Activated T-helper 2 cell treated with anti-CD3 and anti-CD28 coated beads, Interferon-gamma antibody, Interleukin-2, Interleukin-4, amounts not matched to agents 10 μg/mL and 5 μg/mL and 100 μg/mL, durations not matched to agents 14 hours and 24 hours and 36 hours (primary cell): Measurements from ENCODE around the gene GNAI3. TPM values are rescaled to one million over a fixed set of nuclear protein-coding genes. Genes with fewer than 3 reads are reported as not detected.

Experiments used
- DNase-seq: peaks from one replicate; pipeline ENCODE4 v3.0.0; 2021; ENCODE audit warnings: low spot score
- H3K27ac Mint-ChIP-seq: one replicate; pipeline ENCODE4 v1.8.0; 2021; ENCODE audit warnings: mixed read lengths
- H3K27me3 Mint-ChIP-seq: one replicate; pipeline ENCODE4 v1.8.0; 2021; ENCODE audit warnings: low read depth, mixed read lengths
- H3K36me3 Mint-ChIP-seq: one replicate; pipeline ENCODE4 v1.8.0; 2021; ENCODE audit warnings: low read depth, mixed read lengths
- H3K4me1 Mint-ChIP-seq: one replicate; pipeline ENCODE4 v1.8.0; 2021; ENCODE audit warnings: low read depth, mixed read lengths
- H3K4me3 Mint-ChIP-seq: one replicate; pipeline ENCODE4 v1.8.0; 2021; ENCODE audit warnings: low read depth, mild to moderate bottlenecking, moderate library complexity, mixed read lengths
- H3K9me3 Mint-ChIP-seq: one replicate; pipeline ENCODE4 v1.8.0; 2021; ENCODE audit warnings: mixed read lengths
- intact Hi-C: fragments of 100-400 bp; cut with micrococcal nuclease; formaldehyde crosslinking; loops from one replicate; pipeline ENCODE4 v1.15.1; 2023
- total RNA-seq: library from RNA; stranded (reverse); gene quantifications from 2 replicates; pipeline ENCODE4 v1.2.3, GENCODE V29; 2022

GNAI3 gene
- total RNA-seq, 1 donor from 2014 or later, result 8.9 TPM

DNA sequence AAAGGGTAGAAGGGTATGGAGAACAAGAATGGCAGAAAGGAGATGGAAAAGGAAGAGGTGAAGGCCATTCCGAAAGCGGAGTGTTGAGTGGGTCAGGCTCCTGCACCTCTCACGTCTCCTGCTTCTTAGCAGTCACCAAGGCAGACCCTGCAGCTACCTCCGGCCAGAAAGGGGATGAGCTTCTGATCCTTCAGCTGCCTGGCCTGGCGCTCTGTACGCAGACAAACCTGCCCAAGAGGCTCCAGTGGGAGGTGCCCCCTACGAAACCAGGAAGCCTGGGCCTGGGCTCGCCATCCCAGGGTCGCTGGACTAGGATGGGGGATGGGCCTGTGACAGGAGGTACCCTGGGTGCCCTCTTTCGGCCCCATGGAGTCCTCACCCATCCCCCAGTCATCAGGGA is 5.8 kb upstream of the GNAI3 start:
- no peak overlapping the region for H3K27ac Mint-ChIP-seq
- intact Hi-C loops, result loop anchor here (10.0 kb wide), 1 partner anchor 362 kb away; no protein-coding TSS in a partner anchor
- no peak overlapping the region for H3K4me3 Mint-ChIP-seq
- no peaks in the 10 kb centered on the region for H3K36me3 Mint-ChIP-seq
- no peak for DNase-seq
- no peaks in the 10 kb centered on the region for H3K9me3 Mint-ChIP-seq
- H3K27me3 Mint-ChIP-seq, result peaks cover 2% of the 10 kb centered on the region
- H3K4me1 Mint-ChIP-seq, result peaks cover 16% of the 10 kb centered on the region

DNA sequence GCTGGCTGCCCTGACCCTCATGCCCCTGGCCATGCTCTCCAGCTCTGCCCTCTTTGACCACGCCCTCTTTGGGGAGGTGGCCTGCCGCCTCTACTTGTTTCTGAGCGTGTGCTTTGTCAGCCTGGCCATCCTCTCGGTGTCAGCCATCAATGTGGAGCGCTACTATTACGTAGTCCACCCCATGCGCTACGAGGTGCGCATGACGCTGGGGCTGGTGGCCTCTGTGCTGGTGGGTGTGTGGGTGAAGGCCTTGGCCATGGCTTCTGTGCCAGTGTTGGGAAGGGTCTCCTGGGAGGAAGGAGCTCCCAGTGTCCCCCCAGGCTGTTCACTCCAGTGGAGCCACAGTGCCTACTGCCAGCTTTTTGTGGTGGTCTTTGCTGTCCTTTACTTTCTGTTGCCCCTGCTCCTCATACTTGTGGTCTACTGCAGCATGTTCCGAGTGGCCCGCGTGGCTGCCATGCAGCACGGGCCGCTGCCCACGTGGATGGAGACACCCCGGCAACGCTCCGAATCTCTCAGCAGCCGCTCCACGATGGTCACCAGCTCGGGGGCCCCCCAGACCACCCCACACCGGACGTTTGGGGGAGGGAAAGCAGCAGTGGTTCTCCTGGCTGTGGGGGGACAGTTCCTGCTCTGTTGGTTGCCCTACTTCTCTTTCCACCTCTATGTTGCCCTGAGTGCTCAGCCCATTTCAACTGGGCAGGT is 5.0 kb upstream of the GNAI3 start:
- H3K36me3 Mint-ChIP-seq, result no peaks in the 10 kb centered on the region
- peaks cover 2% of the 10 kb centered on the region for H3K27me3 Mint-ChIP-seq
- H3K9me3 Mint-ChIP-seq, result no peaks in the 10 kb centered on the region
- intact Hi-C loops, result loop anchor here (10.0 kb wide), 1 partner anchor 361 kb away; no protein-coding TSS in a partner anchor
- H3K4me3 Mint-ChIP-seq, result no peak overlapping the region
- peaks cover 18% of the 10 kb centered on the region for H3K4me1 Mint-ChIP-seq
- DNase-seq, result no peak
- H3K27ac Mint-ChIP-seq, result no peak overlapping the region

DNA sequence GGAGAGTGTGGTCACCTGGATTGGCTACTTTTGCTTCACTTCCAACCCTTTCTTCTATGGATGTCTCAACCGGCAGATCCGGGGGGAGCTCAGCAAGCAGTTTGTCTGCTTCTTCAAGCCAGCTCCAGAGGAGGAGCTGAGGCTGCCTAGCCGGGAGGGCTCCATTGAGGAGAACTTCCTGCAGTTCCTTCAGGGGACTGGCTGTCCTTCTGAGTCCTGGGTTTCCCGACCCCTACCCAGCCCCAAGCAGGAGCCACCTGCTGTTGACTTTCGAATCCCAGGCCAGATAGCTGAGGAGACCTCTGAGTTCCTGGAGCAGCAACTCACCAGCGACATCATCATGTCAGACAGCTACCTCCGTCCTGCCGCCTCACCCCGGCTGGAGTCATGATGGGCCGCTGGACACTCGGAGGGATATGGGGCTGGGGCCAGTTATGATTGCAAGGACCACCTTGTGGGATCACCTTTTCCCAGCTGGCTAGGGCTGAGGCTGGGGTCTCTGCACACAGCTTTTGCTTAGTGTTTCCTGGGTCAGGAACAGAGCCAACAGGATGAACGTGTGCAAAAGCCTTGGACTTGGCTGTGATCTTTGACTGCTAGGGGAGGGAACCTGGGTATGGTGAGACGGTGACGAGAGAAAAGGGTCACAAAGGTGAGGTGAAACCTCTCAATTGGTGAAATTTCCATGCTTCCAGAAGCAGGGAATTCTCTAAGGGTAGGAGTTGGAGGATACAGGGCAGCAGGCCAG is 4.3 kb upstream of the GNAI3 start:
- Mint-ChIP-seq H3K27ac (no peak overlapping the region), H3K27me3 (peaks cover 2% of the 10 kb centered on the region), H3K4me1 (peaks cover 21% of the 10 kb centered on the region), H3K36me3 (peaks cover 4% of the 10 kb centered on the region), H3K9me3 (no peaks in the 10 kb centered on the region), H3K4me3 (no peak overlapping the region)
- no peak for DNase-seq
- intact Hi-C loops, result loop anchor here (10.0 kb wide), 1 partner anchor 361 kb away; no protein-coding TSS in a partner anchor

DNA sequence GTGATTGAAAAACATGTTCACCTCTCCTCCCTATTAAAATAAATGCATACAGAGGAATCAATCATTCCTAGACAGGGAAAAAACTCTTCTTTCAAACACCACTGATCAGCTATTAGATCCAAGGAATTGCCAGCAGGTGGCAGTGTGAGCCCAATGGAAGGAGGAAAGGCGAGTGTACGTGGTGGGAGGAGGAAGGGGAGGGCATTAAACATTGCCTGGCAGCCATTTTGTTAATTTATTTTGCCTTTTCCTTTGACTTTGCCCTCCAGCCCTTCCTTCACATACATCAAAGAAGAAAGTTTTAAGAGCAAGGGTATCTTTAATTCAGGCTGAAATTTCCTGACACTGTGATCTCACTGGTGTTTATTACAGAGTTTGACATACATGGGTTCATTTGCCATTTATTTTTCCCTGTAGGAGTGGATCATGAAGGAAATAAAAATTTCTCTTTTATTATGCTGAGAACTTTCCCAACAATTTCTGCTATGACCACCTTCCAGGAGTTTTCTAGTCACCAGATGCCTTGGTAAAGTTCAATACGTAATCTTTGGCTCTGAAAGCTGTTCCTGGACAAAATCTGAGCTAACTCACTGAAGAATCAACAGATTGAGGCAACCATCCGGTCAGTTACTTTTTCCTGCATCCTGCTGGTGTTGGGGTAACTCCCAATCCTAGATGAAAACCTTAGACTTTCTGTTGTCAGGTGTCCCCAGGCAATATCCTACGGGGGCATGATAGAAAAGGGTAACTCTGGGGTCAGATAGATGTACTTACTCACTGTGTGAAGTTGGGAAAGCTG is 1.9 kb upstream of the GNAI3 start:
- Mint-ChIP-seq H3K27ac (peak overlapping the region; percentile 95), H3K27me3 (peaks cover 2% of the 10 kb centered on the region), H3K36me3 (peaks cover 12% of the 10 kb centered on the region), H3K4me1 (peaks cover 36% of the 10 kb centered on the region), H3K9me3 (no peaks in the 10 kb centered on the region), H3K4me3 (peak overlapping the region; percentile 99)
- intact Hi-C loops, result loop anchor here (2.0 to 10.0 kb wide), 4 partner anchors 82 to 358 kb away; partner anchors contain the start of gene PSMA5
- DNase-seq, result peak; percentile 80

DNA sequence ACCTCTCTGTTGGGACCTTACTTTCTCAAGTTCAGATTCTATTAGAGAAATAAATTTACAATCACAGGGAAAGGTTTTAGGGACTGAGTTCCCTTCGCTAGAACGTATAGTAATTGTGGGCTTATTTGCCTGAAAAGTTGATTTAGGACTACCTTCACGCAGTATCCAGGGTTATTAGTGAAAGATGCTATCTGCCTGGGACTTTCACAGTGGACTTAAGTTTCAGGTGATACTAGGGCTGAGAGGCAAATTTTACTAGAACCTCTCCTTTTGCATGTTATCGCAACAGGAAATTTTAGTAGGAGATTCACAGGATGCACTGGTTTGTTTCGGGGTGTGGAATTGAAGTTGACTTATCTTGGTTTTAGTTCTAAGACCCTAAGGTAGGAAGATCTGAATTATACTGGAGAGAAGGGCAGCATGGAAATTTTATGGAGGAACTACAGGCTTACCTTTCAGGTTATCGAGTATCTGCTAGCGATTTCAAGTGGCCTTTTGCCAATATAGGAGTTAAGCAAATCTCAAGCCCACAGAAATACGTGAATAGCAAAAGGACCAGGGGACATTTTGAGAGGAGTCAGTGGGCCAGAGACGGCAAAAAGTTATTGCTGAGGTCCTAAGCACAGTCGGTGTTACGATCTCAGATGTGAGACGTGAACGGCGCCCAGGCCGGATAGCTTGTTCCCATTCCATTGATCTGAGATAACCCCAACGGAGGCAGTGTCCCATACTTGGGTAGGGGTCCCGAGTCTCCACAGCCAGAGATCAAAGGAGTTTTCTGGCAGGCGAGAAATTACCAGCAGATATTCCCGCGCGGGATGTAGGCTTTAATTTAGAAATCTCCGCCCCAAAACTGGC is 723 bp upstream of the GNAI3 start:
- H3K27ac Mint-ChIP-seq, result peak overlapping the region; percentile 95
- H3K27me3 Mint-ChIP-seq, result peaks cover 2% of the 10 kb centered on the region
- intact Hi-C loops, result loop anchor here (1.0 to 10.0 kb wide), 8 partner anchors 73 to 437 kb away; partner anchors contain the start of genes AHCYL1, GSTM1 and PSMA5
- H3K4me3 Mint-ChIP-seq, result peak overlapping the region; percentile 99
- H3K4me1 Mint-ChIP-seq, result peaks cover 39% of the 10 kb centered on the region
- no peak for DNase-seq
- peaks cover 15% of the 10 kb centered on the region for H3K36me3 Mint-ChIP-seq
- H3K9me3 Mint-ChIP-seq, result no peaks in the 10 kb centered on the region

DNA sequence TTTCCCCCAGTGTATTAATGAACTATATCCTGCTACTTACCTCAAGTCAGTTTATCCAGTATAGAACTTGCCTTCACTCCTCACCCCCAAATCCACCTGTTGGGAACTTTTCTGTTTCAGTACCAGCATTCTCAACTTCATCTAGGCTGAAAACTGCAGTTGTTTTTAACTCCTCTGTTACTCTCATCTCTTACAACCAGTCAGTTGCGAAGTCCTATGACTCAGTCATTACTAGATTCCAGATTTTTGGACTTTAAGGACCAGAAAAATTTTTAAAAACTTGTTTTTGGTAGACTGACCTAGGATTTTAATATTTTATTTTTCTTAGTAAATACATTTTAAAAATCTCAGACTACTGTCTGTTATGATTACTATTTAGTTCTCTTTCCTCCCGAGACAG is 8.1 kb downstream of the GNAI3 start:
- Mint-ChIP-seq H3K36me3 (peaks cover 20% of the 10 kb centered on the region), H3K4me1 (peaks cover 14% of the 10 kb centered on the region), H3K27ac (no peak overlapping the region), H3K4me3 (no peak overlapping the region), H3K9me3 (no peaks in the 10 kb centered on the region), H3K27me3 (no peaks in the 10 kb centered on the region)
- intact Hi-C loops, result no loop called here
- DNase-seq, result no peak

DNA sequence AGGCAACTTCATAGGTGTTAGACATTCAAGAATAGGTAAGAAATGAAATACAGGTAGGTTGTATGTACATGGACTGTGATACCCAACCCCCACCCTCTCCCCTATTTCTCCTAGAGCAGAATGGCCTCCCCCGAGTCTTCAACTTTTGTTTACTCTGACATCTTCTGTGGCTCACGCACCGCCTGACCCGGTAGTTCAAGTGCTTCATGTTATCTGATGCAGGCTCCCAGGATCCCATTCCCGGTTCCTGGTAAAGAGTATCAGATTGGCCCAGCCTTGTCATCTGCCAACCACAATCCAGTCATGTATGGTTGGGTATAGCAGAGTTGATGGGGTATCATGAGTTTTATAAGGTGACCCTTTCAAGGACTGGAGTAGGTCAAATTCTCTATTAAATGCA is 9.1 kb downstream of the GNAI3 start:
- Mint-ChIP-seq H3K4me3 (no peak overlapping the region), H3K27me3 (no peaks in the 10 kb centered on the region), H3K27ac (no peak overlapping the region), H3K36me3 (peaks cover 18% of the 10 kb centered on the region), H3K9me3 (no peaks in the 10 kb centered on the region), H3K4me1 (peaks cover 12% of the 10 kb centered on the region)
- no peak for DNase-seq
- intact Hi-C loops, result no loop called here

DNA sequence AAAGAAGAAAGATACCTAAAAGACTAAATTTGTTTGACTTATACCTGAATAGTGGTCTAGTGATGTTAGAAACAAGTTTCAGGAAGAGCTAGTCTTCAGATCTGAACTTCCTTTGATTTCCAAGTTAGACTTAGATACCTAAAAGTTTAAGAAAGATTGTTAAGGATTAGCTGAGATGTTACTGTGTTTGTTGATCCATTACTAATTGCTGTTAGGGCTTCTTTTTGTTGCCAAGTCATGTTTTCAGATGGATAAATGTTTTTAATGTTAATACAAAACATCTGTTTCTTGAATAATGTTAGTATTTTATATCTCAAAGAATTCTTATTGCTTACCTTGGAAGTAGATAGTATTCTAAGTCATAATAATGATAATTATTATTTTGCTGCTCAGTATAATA is 11.6 kb downstream of the GNAI3 start:
- no peak for DNase-seq
- H3K9me3 Mint-ChIP-seq, result no peaks in the 10 kb centered on the region
- H3K27me3 Mint-ChIP-seq, result no peaks in the 10 kb centered on the region
- no peak overlapping the region for H3K27ac Mint-ChIP-seq
- intact Hi-C loops, result no loop called here
- no peak overlapping the region for H3K4me3 Mint-ChIP-seq
- H3K4me1 Mint-ChIP-seq, result peaks cover 14% of the 10 kb centered on the region
- peaks cover 6% of the 10 kb centered on the region for H3K36me3 Mint-ChIP-seq

DNA sequence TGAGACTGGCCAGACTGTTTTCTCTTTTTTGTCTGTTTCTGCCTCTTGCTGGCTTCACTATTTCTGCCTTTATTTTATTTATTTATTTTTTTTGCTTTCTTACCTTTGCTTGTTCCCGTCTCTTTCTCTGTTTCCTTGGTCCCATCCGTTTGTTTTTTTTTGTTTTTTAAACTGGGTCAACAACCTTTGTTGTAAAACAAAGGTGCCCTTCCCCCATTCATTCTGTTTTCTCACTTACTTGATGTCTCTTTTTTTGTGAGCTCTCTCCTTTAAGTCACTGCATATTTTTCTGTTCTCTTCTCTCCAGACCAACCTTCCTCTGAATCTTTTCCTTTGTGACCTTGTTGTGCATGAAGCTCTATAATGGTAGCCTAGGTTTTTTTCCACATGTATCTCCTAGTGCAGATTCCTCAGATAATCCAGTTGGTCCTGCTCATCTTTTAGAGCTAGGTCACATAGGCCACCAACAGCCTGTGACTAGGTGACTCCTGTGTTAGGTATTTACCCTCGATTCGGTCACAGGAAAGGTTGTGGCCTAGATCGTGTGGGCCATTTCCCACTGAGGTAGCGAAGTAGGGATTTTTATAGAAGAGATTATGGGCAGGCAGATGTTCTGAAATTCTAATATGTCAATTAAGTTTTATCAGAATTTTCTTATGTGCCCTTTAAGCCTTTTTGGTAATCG is 15.9 kb downstream of the GNAI3 start:
- no peak overlapping the region for H3K27ac Mint-ChIP-seq
- no peak overlapping the region for H3K4me3 Mint-ChIP-seq
- intact Hi-C loops, result no loop called here

DNA sequence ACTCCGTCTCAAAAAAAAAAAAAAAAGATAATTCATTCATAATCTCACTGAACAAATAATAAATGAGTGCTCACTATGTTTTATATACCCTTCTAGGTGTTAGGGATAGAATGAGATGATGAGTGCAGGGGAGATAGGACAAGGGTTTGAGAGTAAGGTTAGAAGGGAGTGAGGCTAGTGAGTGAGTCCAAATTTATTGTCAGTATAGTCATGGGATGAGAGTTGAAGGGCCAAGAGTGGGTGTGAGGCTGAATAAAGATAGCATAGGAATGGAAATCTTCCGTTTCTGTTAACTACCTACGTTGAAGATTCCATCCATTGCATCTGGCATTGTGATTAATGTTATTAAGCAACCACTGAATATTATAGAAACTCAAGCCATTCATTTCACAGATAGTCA is 16.8 kb downstream of the GNAI3 start:
- intact Hi-C loops, result no loop called here
- H3K4me3 Mint-ChIP-seq, result no peak overlapping the region
- H3K4me1 Mint-ChIP-seq, result peaks cover 11% of the 10 kb centered on the region
- H3K27me3 Mint-ChIP-seq, result no peaks in the 10 kb centered on the region
- H3K36me3 Mint-ChIP-seq, result no peaks in the 10 kb centered on the region
- H3K27ac Mint-ChIP-seq, result no peak overlapping the region
- H3K9me3 Mint-ChIP-seq, result no peaks in the 10 kb centered on the region
- DNase-seq, result no peak

More for the DNA sequence above, 15.9 kb downstream of the GNAI3 start:
- Mint-ChIP-seq H3K4me1 (peaks cover 16% of the 10 kb centered on the region), H3K27me3 (no peaks in the 10 kb centered on the region), H3K9me3 (no peaks in the 10 kb centered on the region), H3K36me3 (no peaks in the 10 kb centered on the region)
- DNase-seq, result no peak

DNA sequence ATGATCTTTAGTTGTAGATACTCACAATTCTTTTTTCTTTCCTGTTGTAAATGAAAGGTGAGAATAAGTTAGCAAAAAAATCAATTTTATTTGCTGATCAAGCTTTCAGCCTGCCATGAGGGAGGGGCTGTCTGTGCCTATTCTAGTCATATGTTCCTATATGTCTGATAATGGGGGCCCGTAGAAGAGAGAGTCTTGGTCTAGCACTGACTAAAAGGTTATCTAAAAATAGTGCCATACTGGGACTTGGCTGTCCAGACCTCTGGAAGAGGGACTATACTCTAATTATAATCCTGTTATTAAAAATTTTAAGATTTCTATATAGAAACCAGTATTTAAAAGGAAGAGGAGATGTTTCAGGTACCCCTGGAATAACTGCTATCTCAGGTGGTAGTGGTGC is 18.6 kb downstream of the GNAI3 start:
- intact Hi-C loops, result no loop called here
- Mint-ChIP-seq H3K27ac (no peak overlapping the region), H3K9me3 (no peaks in the 10 kb centered on the region), H3K27me3 (no peaks in the 10 kb centered on the region), H3K4me3 (no peak overlapping the region), H3K4me1 (peaks cover 11% of the 10 kb centered on the region), H3K36me3 (no peaks in the 10 kb centered on the region)
- no peak for DNase-seq
